Uterus (tissue), 2 donors: Measurements from ENCODE around the gene RNF5.

Experiments used
- CTCF ChIP-seq, 4 experiments: fragments of 200-600 bp in 2 of 4; fragments of 450-650 bp in 2 of 4; sonication (generic) in 2 of 4; IDR thresholded peaks; one replicate each; pipeline ENCODE4 v1.5.1; 2016 to 2019; ENCODE audit warnings: antibody characterized with exemption in 4 of 4, mild to moderate bottlenecking in 2 of 4, moderate library complexity in 1 of 4
- POLR2A ChIP-seq, 2 donors: fragments of 450-650 bp; IDR thresholded peaks; one replicate each; pipeline ENCODE4 v1.6.1; 2016; ENCODE audit warnings: antibody characterized with exemption in 2 of 2, mild to moderate bottlenecking in 1 of 2, moderate library complexity in 1 of 2

- TF ChIP-seq CTCF (IDR thresholded peaks at IDR 0.05), result no peak
- TF ChIP-seq POLR2A (IDR thresholded peaks at IDR 0.05), result no peak
Observed at GRCh38 chr6:32183483-32184083, 5.4 kb downstream of the RNF5 start.
